Lower lobe of right lung (tissue), 2 donors: ENCODE data around the gene SLC9A1. TPM values are rescaled to one million over a fixed set of nuclear protein-coding genes. Genes with fewer than 3 reads are reported as not detected.

Experiments used
- ATAC-seq, 2 donors: fragments of 200-7000 bp; cut with Tn5 transposase; one replicate each; pipeline ENCODE4 v1.9.1; 2020 to 2022; ENCODE audit warnings: mild to moderate bottlenecking in 2 of 2, moderate library complexity in 2 of 2
- DNase-seq: peaks from one replicate; pipeline ENCODE4 v3.0.0-alpha.2; 2020
- H3K27ac ChIP-seq: fragments of 200-600 bp; one replicate; pipeline ENCODE4 v1.8.0; 2022
- H3K27me3 ChIP-seq: fragments of 200-600 bp; one replicate; pipeline ENCODE4 v1.8.0; 2022; ENCODE audit warnings: low read depth
- H3K36me3 ChIP-seq: fragments of 200-600 bp; one replicate; pipeline ENCODE4 v1.8.0; 2022; ENCODE audit warnings: mild to moderate bottlenecking
- H3K4me1 ChIP-seq: fragments of 200-600 bp; one replicate; pipeline ENCODE4 v1.8.0; 2022
- H3K4me3 ChIP-seq: fragments of 200-600 bp; one replicate; pipeline ENCODE4 v1.8.0; 2022; ENCODE audit warnings: mild to moderate bottlenecking
- H3K9me3 ChIP-seq: fragments of 200-600 bp; one replicate; pipeline ENCODE4 v1.8.0; 2022
- intact Hi-C: fragments of 100-400 bp; cut with DNase I; formaldehyde crosslinking; loops from one replicate; pipeline ENCODE4 v1.11.0; 2022
- total RNA-seq: library from RNA; stranded (reverse); fragmentation: NEBNext Ultra II Directional; extraction: Animal tissue kit (Norgen Biotek cat#: 25700); gene quantifications from one replicate; pipeline ENCODE4 v1.2.1, GENCODE V29; 2021
- TF ChIP-seq, protein P1 (sequence below): fragments of 200-600 bp; IDR thresholded peaks from one replicate; pipeline ENCODE4 v1.8.0; 2022; ENCODE audit warnings: antibody characterized with exemption, mild to moderate bottlenecking
- donor health status: DM: no; HTN: yes; CAD: no; lungs with severe emphysema.

SLC9A1 gene
- total RNA-seq, 1 donor from 2014 or later = 57.7 TPM

DNA sequence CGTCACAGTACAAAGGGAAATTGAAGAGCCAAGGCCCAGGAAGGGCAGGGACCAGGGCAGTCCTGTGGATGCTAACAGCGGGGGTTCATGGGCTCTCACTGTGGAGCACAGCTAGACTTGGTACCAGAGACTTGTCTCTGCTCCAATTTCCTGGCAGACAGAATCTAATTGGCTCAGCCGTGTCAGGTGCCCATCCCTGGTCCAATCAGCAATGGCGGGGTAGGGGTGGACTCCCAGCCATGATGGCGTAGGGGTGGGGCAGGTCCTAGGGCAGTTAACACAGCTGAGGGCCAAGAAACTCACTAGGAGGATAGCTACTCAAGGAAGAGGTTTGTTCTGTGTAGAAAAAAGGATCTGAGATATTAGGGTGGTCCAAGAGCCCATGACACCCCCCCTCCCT, 102.4 kb downstream of the SLC9A1 start:
- no peaks in the 10 kb centered on the region for H3K9me3 ChIP-seq
- no peak overlapping the region for H3K27ac ChIP-seq
- intact Hi-C loops = no loop called here
- no peaks in the 10 kb centered on the region for H3K27me3 ChIP-seq
- no peak for ATAC-seq
- no peaks in the 10 kb centered on the region for H3K36me3 ChIP-seq
- TF ChIP-seq, protein P1, sequence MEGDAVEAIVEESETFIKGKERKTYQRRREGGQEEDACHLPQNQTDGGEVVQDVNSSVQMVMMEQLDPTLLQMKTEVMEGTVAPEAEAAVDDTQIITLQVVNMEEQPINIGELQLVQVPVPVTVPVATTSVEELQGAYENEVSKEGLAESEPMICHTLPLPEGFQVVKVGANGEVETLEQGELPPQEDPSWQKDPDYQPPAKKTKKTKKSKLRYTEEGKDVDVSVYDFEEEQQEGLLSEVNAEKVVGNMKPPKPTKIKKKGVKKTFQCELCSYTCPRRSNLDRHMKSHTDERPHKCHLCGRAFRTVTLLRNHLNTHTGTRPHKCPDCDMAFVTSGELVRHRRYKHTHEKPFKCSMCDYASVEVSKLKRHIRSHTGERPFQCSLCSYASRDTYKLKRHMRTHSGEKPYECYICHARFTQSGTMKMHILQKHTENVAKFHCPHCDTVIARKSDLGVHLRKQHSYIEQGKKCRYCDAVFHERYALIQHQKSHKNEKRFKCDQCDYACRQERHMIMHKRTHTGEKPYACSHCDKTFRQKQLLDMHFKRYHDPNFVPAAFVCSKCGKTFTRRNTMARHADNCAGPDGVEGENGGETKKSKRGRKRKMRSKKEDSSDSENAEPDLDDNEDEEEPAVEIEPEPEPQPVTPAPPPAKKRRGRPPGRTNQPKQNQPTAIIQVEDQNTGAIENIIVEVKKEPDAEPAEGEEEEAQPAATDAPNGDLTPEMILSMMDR = no peak
- H3K4me3 ChIP-seq = no peak overlapping the region
- H3K4me1 ChIP-seq = no peaks in the 10 kb centered on the region
- DNase-seq = no peak

DNA sequence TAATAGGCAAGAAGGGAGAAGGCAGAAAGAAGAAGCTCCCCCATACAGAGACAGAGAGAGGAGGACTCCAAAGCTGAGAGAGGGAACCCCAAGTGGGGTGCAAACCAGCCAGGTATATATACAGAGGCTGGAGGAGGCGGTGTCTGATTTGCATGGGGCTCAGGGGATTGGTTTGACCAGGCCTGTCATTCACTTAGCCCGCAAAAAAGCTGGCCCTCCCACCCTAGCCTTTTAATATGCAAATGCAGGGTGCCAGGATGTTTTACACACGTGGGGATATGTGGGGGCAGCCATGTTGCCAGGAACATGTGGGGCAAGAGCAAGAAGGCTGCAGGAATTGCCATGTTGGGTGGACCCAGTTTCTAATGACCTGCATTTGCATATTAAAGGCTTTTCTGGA, 105.3 kb downstream of the SLC9A1 start:
- no peaks in the 10 kb centered on the region for H3K36me3 ChIP-seq
- ATAC-seq (no peak), DNase-seq (no peak)
- TF ChIP-seq, protein P1 = no peak
- no peaks in the 10 kb centered on the region for H3K27me3 ChIP-seq
- peaks cover 15% of the 10 kb centered on the region for H3K4me1 ChIP-seq
- no peaks in the 10 kb centered on the region for H3K9me3 ChIP-seq
- no peak overlapping the region for H3K27ac ChIP-seq
- intact Hi-C loops = loop anchor here (10.0 kb wide), 1 partner anchor 45 kb away; no protein-coding TSS in a partner anchor
- no peak overlapping the region for H3K4me3 ChIP-seq

DNA sequence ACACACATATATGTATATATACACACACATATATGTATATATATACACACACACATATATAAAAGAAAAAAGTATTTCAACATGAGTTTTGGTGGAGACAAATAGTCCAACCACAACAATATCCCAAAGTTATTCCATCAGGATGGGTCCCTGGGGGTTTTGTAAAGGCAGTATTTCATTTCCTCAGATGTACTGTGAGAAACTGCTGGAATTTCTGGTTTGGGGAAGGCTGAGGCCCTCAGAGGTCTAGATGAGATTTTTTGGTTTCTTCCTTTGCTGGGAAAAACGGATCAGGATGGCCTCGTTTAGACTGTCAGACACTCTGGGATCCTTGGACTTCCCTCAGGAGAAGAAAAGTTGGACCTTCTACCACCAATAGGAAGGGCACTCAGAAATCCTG, 105.8 kb downstream of the SLC9A1 start:
- Histone ChIP-seq H3K36me3 (no peaks in the 10 kb centered on the region), H3K27me3 (no peaks in the 10 kb centered on the region), H3K4me3 (no peak overlapping the region), H3K9me3 (no peaks in the 10 kb centered on the region), H3K4me1 (peaks cover 19% of the 10 kb centered on the region), H3K27ac (no peak overlapping the region)
- TF ChIP-seq, protein P1 = no peak
- intact Hi-C loops = loop anchor here (10.0 kb wide), 1 partner anchor 46 kb away; no protein-coding TSS in a partner anchor
- ATAC-seq (no peak), DNase-seq (no peak)

Other genes starting within 250 kb of the SLC9A1 start
- 2.2 TPM for gene NR0B2, start 241.2 kb downstream of the SLC9A1 start, total RNA-seq
- gene NUDC, start 233.4 kb downstream of the SLC9A1 start, total RNA-seq = 56.7 TPM
- 8.1 TPM for gene KDF1, start 194.7 kb downstream of the SLC9A1 start, total RNA-seq
- 15.3 TPM for gene TRNP1, start 161.4 kb downstream of the SLC9A1 start, total RNA-seq
- gene TENT5B, start 142.3 kb downstream of the SLC9A1 start, total RNA-seq = 21.1 TPM
- 45.7 TPM for gene WDTC1, start 79.5 kb upstream of the SLC9A1 start, total RNA-seq
- gene TMEM222, start 167.0 kb upstream of the SLC9A1 start, total RNA-seq = 30.2 TPM
- 29.3 TPM for gene SYTL1, start 186.9 kb upstream of the SLC9A1 start, total RNA-seq
- gene MAP3K6, start 211.8 kb upstream of the SLC9A1 start, total RNA-seq = 117 TPM
- gene FCN3, start 219.7 kb upstream of the SLC9A1 start, total RNA-seq = 1,125 TPM
- gene CD164L2, start 228.2 kb upstream of the SLC9A1 start, total RNA-seq = 6.8 TPM
- gene GPR3, start 237.5 kb upstream of the SLC9A1 start, total RNA-seq = 0.18 TPM